HG02798 (cell line): Measurements from ENCODE around the gene DNALI1.

Source experiments
- ATAC-seq: cut with Tn5 transposase; IDR thresholded peaks from one replicate; pipeline ENCODE4 v1.9.1; 2021; ENCODE audit warnings: mild to moderate bottlenecking; ENCODE audit not compliant: unreplicated experiment, poor library complexity

Gene DNALI1

DNA sequence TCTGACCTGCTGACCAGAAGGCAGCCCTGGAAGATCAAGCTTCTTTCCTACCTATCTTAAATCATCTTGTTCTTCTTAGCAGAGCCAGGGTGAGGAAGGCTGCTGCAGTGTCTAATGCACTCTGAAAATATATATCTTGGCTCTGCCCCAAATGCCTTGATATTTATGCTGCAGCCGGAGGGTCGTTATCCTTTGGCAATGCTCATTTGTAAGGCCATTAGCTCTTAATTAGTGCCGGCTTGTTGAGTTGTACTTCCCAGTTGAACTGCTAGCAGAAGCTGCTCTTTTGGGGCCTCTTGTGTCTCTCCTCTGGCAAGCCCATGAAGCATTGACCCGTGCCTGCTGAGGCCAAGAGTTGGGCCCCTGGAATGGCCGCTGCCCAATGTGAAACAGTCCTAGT is 43.2 kb downstream of the DNALI1 start:
- ATAC-seq: no peak

DNA sequence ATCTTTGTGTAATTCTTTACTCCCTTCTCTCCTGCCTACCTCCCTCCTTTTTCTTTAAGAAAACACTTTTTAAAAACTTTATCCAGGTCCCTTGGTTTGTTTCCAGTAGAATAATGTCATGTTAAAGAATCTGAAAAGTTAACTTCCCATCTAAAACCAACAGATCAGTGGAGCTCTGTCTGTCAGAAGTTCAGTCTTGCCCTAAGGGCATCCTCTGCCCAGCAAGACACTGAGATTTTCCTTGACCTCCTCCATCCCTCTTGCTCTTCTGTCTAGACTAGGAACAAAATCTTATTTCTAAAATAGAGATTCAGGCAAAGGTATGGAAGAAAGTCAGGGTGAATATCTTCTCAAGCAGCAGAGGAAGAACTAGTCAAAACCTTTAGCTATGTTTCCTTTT is 44.7 kb downstream of the DNALI1 start:
- no peak for ATAC-seq

DNA sequence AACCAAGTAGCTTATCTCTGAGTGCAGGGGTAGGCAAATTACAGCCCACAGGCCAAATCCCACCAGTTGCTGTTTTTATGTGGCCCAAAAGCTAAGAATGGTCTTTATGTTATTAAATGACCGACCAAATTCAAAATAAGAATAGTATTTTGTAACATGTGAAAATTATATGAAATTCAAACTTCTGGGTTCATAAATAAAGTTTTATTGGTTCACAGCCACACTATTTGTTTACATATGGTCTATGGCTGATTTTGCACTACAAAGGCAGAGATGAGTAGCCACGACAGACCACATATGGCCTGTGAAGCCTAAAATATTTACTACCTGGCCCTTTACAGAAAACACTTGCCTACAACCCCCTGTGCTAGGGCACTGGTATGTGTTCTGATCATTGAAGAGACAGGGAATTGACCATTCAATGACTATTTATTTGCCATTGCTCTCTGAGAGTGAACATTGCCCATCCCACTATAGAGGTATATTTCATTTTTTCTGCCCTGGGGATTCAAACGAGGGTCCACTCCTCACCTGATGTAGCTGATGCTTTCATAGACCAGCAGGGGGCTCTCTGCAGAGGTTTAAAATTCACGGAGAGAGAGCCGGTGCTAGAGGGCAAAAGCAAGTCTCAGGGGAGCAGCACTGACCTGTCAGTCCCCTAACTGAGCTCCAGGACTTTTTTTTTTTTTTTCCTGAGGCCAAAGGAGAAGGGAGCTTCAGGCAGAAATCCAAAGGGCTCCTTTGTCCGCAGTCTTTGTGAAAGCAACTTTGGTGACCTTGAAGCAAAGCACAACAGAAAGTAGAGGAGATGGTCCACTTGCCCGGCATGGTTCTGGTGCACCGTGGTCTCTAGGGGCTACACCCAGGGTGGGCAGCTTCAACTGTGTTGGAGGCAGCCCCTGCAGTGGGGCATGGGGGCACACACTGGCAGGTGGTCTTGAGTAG is 46.3 kb downstream of the DNALI1 start:
- ATAC-seq: no peak

DNA sequence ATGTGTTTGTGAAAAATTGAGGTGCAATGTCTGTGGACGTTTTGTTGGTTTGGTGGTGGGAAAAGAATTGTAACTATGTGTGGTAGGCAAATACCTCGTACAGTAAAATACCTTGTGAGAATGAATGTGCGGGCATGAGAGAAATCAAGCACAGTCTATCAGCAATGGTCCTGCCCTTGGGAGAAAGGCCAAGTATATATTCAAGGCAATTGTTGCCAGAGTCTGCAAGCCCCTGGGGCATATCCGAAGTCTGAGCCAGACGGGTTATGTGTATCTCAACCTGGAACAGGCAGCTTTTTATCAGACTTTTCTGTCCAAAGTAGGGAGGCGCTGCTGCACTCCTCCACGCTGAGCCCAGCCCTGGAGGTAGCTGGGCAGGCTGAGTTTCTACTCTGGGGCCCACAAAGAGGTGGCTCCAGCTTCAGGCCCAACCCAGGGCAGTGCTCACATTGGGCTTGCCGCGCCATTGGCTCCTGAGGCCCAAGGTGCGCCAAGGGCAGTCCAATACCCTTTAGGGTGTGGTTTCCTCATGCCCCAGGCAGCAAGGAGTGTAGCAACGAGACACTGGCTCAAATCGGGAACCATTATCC is 48.4 kb downstream of the DNALI1 start:
- no peak for ATAC-seq

DNA sequence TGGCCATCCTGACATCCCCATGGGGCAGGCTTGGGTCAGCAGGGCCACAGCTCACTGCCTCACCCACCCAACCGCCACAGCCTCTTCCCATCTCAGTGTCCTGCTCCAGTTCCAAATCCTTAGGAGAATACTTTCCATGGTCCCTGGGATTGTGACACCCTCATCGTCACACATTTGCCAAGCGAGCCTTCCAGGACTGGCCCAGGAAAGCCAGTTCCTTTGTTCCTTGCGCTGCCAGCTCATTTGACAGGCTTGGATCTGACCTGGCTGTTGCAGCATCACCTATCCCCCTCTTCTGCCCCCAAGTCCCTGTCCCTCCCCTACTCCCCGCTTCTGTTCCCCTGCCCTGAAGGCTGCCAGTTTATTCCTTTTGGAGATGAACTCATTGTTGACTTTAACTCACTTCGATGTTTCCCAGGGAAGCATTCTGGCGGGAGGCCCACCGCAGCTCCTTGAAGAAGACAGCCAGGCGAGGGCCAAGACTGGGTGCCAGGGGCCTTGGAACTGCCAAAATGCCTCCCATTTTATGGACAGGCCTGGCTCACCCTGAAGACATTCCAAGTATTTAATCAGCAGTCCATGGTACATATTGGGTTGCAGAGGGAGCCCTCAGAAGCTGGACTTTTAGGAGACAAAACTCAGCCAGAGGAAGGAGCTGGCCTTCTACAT is 49.2 kb downstream of the DNALI1 start:
- ATAC-seq: no peak

DNA sequence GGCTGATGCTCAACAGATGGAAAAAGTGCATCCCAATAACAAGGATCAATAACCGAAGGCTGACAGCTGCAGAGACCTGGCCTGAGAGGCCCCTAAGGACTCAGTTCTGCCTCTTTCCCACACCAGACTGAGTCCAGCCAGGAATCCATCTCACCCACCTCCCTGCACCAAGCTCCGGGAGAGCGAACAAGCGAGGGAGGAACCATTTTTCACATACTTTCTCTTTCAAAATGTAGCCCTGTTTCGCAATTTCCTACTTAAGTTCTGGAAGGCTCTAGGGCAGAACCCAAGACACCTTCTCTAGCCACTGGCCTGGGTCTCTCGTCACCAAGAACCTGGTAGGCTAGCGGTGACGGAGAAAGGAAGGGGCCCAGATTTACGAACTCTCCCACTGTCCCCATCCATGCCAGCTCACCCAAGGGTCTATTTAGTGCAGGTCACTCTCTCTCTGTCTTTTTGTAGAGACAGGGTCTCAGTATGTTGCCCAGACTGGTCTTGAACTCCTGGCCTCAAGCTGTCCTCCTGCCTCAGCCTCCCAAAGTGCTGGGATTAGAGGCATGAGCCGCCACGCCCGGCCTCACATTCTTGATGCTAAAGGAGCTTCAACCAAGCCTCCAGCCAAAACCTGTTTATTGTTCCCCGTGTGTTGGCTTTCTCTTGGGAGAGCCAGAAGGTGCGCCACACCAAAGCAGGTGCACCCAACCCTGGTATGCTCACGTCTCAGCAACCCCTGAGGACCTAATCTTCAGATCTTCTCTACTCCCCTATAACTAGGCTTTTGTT is 49.9 kb downstream of the DNALI1 start:
- no peak for ATAC-seq

DNA sequence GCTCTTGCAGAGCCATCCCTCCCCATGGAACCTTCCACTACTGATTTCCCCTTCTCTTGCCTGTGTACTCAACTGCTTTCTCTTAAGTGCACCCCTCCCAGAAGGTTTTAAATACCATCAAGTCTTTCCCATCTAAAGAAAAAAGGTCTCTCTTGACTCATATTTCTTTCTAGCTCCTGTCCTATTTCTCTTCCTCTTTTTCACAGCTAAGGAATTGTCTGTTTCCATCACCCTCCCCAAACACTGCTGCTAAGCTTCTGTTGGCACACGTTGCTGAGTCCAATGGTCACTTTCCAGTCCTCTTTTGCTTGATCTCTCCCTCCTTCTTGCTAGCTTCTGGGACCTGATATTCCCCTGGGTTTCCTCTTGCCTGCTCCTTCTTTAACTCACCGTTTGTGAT is 52.3 kb downstream of the DNALI1 start:
- no peak for ATAC-seq

DNA sequence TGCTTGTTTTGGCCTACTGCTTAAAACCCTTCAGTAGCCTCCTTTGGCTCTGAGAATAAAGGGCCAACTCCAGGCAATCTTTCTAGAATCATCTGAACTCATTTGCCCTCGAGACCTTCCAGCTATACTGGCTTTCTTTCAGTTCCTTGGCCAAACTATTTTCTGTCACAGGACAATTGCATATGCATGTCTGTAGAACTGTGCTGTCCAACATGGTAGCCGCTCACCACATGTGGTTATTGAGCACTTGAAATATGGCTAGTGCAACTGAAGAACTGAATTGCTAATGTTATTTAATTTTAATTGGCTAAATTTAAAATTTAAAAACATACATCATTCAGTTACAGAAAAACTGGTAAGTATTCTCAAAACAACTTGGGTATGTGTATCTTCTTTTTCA is 53.3 kb downstream of the DNALI1 start:
- no peak for ATAC-seq

DNA sequence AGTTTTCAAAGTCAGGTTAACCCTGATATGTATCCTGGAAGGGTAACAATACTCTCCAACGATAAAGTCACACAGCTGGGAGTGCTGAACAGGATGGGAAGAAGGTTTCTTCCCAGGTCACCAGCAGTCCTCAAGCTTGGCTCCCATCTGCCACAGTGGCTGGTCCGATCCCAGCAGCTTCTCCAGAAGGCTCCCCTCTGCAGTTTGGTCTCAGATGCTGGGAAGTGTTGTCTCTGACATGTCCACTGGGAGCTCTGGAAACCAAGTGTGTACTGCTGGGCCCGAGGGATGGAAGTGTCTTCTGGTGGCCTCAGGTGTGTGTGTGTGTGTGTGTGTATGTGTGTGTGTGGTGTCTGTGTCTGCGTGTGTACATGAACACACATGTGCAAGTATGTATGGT is 55.4 kb downstream of the DNALI1 start:
- no peak for ATAC-seq

DNA sequence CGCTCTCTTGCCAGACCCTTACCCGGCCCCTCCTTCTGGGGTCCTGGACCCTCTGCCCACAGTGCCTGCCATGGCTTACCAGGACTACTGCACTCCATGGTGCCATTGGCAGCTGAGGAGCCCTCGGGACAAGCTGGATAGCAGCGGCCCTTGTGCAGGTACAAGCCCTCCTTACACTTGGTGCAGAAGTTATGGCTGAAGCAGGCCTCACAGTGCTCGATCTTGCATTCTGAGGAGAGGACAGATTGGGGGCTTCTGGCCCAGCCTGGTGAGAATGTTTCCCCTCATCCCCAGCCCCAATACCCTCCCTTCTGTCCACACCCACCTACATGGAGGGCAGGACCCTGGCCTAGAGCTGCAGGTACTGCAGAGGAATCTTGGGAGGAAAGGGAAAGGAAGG is 57.4 kb downstream of the DNALI1 start:
- ATAC-seq: no peak

DNA sequence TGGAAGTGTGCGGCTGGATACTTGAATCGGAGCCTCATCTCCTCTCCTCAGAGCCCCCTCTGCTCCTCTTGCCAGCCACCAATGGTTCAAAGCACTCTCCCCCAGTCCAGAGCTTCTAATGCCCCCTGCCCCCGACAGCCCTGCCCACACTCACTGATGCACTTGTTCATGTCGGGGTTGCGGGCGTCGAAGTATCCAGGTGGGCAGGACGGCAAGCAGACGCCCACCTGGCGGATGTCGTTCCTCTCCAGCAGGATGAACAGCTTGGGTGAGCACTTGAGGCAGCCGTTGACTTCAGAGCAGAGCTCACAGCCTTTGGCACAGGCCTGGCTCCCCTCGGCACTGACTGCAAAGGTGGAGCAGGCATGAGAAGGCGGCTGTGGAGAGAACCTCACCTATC is 59.6 kb downstream of the DNALI1 start:
- ATAC-seq: no peak
